ENCODE data around the gene CT47B1.
"Not testable (repeated sequence)": the region's sequence is repeated elsewhere in the genome, so short reads cannot be mapped to it uniquely, and the experiment has no call there.

The CT47B1 gene

DNA sequence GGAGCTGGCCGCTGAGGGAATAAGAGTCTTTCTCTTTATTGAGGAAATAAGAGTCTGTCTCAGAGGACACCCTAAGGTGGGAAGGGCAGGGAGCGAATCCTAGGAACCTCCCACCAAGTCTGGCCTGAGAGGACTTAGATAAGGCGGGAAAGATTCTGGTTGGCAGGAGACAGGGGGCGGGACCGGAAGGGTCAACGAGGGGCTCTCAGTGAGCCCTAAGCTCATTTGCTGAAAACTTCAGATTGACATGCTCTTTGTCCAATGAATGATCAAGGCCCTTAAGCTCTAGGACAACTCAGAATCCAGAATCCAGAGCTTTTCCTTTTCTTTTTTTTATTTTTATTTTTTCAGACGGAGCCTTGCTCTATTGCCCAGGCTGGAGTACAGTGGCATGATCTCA, at the start of gene CT47B1:
Gene CT47B1, minus strand, starts transcription at position 101 of the 400 bp plus-strand sequence. CDS start 196 bp downstream, outside the sequence.
- not testable (repeated sequence) for DNase-seq

DNA sequence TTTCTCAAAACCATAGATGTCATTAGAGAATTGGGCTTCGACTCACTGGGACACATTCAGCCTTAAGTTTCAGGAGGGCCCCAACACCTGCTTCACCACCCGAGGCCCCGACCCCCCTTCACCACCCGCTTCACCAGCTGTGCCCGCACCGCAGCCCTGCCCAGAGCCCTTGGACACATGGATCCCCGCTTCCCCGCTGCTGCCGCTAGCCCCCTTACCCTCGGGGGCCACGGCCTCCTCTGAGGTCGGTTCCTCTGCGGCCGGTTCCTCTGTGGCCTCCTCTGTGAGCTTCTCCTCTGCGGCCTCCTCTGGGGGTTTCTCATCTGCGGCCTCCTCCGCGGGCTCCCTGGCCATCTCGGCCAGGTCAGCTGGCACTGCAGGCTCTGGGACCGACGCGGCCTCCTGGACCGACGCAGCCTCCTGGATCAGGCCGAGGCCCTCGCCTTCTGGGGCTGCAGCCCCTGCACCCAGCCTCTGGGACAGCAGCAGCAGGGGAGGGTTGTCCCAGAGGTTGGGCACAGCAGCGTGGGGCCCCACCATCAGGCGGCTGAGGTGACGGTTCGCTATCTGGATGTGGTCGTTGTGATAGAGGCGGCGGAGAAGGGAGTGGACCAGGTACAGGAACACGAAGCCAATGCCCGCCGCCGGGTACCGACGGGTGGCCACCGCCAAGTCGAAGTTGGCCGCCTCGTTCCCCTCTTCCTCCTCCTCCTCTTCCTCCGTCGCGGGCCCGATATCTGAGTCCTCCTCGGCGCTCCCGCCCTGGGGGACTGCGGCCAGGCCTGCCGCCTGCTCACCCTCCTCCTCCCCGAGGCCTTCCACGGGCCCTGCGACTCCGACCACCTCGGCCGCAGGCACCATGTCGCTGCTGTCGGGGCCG, 748 bp downstream of the CT47B1 start:
- DNase-seq = no peak

DNA sequence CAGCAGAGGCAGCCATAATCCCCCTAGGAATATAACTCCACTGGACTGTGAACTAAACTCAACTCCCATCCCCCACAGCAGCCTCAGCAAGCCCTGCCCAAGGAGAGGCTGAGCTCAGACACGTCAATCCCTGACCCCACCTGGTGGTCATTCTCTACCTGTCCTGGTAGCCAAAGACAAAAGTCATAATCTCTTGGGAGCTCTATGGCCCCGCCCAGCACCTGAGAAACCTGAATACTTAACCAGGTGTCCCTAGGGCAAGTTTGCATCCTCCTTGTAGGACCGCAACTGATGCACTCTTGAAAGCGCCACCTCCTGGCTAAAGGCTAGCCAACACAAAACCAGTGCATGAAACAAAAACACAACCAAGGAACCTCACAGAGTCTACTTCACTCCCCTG, 18.4 kb downstream of the CT47B1 start:
- no peak for DNase-seq

DNA sequence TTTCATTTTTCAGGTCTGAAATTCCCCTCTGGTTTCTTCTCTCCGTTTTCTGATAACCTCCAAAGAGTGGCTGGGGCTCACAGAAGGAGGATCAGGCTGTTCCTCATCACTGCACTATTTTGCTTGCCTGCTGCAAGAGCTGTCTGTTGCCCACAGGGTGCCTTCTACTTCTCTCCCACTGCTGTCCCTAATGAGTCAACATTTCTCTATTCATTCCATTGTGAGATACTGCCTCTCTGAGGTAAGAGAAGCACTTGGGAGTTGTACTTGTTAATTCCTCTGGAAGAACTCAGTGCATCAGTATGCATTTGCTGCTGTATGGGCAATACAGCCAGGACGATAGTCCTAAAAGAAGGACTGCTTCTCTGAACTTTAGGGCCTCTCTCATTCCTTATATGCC, 34.8 kb downstream of the CT47B1 start:
- no peak for DNase-seq

DNA sequence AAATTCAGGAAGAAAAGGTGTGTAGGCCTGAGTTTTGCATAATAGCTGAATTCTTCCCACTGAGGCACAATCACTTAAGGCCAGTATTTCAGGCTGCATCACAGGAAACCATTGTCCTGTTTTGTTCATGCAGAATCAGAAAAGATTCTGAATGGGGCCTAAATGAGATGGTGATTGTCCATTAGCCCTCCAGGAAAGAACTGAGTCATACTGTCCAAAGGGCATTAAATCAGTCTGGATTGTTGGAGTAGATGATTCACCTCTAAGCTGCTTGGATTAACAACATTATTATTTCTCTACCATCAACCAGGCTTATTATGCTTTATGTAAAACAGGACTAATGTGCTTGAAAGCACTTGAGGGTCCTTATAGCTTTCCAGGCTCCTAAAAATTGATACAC, 36.2 kb downstream of the CT47B1 start:
- no peak for DNase-seq

DNA sequence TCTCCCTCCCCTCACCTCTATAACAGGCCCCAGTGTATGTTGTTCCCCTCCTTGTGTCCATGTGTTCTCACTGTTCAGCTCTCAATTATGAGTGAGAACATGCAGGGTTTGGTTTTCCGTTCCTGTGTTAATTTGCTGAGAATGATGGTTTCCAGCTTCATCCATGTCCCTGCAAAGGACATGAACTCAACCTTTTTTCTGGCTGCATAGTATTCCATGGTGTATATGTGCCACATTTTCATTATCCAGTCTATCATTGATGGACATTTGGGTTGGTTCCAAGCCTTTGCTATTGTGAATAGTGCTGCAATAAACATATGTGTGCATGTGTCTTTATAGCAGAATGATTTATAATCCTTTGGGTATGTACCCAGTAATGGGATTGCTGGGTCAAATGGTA, 48.5 kb downstream of the CT47B1 start:
- not testable (repeated sequence) for DNase-seq

DNA sequence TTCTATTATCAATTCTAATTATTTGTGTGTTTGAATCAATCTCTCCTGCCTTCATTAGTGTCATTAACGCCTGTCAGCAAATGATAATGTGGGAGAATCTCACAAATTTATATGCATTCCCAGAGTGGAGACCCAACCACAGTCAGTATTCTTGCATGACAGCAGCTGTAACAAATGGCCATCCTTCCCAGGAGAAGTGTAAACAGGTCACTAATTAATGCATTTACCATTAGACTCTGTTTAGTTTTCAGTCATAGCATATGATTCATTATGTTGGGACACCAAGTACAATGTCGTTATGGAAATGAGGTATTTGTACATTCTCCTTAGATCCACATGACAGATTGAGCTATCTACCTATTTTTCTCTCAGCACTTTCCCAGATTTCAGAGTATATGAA, 50.5 kb downstream of the CT47B1 start:
- no peak for DNase-seq

DNA sequence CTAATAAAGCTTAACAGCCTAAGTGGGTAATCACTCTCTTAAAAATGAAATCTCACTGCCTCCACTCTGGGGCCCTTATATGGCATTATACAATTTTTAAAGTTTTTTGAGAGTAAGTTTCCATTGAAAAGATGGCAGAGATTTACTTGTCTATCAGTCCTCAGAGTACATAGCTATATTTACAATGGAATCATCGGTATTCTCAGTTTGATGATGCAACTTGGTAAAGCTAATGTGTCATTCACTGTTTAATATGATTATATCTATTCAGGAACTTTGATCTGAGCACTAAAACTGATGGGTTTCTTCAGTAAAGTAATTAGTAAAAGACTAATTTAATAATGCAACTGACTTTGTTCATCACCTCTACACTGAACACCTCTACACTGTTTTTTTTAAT, 51.6 kb downstream of the CT47B1 start:
- no peak for DNase-seq

DNA sequence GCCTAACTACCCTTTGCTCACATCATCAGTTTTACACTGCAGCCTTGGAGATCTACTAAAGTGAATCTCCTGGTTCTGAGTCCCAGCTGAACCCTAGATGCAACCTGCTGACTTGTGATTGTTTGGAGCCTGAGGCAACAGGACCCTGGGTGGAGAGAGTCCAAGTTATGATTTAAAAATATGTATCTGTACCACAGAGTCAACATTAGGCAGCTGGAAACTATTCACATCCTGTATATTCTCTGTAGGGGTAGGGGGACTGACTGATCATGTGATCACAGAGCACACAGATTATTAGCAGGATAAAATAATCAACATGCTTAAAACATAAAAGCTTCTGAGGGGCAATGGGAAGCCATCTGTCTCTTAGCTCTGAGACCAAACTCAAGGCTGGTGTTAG, 52.1 kb downstream of the CT47B1 start:
- DNase-seq = no peak

Data from MV-4-11 (cell line).